Ascending aorta (tissue), 2 donors: ENCODE measurements around the gene OTX2. TPM values are rescaled to one million over a fixed set of nuclear protein-coding genes. Genes with fewer than 3 reads are reported as not detected.

ENCODE experiments used
- DNase-seq, 2 donors: peaks; one replicate each; pipeline ENCODE4 v3.0.0-alpha.2; 2019; ENCODE audit warnings: low spot score in 2 of 2
- H3K27ac ChIP-seq, 2 donors: fragments of 200-600 bp; sonication (generic); one replicate each; pipeline ENCODE4 v1.5.1; 2016 to 2017; ENCODE audit warnings: mild to moderate bottlenecking in 1 of 2
- H3K27me3 ChIP-seq: fragments of 200-600 bp; sonication (generic); one replicate; pipeline ENCODE4 v1.5.1; 2017
- H3K36me3 ChIP-seq, 2 donors: fragments of 200-600 bp; sonication (generic); one replicate each; pipeline ENCODE4 v1.5.1; 2016
- H3K4me1 ChIP-seq, 2 donors: fragments of 200-600 bp; sonication (generic); one replicate each; pipeline ENCODE4 v1.5.1; 2016 to 2017; ENCODE audit warnings: mild to moderate bottlenecking in 1 of 2
- H3K4me3 ChIP-seq, 2 donors: fragments of 200-600 bp; sonication (generic); one replicate each; pipeline ENCODE4 v1.5.1; 2016 to 2017; ENCODE audit warnings: mild to moderate bottlenecking in 1 of 2
- H3K9me3 ChIP-seq, 2 donors: fragments of 200-600 bp; sonication (generic); one replicate each; pipeline ENCODE4 v1.5.1; 2016
- CTCF ChIP-seq, 3 experiments: fragments of 200-600 bp in 2 of 3; fragments of 450-650 bp in 1 of 3; sonication (generic) in 2 of 3; IDR thresholded peaks; one replicate each; pipeline ENCODE4 v1.5.1; 2016 to 2019; ENCODE audit warnings: antibody characterized with exemption in 3 of 3, mild to moderate bottlenecking in 1 of 3, moderate library complexity in 1 of 3
- intact Hi-C: fragments of 100-400 bp; cut with DNase I; formaldehyde crosslinking; loops from one replicate; pipeline ENCODE4 v1.15.1; 2023
- total RNA-seq: library from RNA; depleted of rRNA; stranded (reverse); fragments of >200 nt; gene quantifications from one replicate; pipeline ENCODE4 v1.1.0, GENCODE V29; 2016

The OTX2 gene
- total RNA-seq, 1 donor from 2014 or later = not detected

DNA sequence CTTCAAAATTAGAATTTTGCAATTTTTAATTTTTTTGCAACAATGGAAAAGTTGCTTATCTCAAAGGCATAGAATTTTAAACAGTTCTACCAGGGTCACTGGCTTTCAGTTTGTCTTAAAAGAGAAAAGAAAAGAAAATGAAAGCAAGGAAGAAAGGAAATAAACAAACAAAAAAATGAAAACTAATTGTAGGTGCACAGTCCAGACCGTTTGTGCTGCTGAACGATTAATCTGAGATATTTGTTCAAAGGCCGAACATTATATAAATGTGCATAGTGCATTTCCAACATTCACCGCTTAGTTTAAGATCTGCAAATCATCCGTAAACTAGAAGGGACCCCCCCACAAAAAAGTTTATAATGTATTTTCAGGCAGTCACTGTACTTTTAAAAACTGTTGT lies 5.5 kb upstream of the OTX2 start:
- Histone ChIP-seq H3K27ac (no peak overlapping the region), H3K4me3 (no peak overlapping the region), H3K9me3 (no peaks in the 10 kb centered on the region), H3K27me3 (peaks cover 19% of the 10 kb centered on the region), H3K36me3 (no peaks in the 10 kb centered on the region), H3K4me1 (no peaks in the 10 kb centered on the region)
- no peak for TF ChIP-seq CTCF (IDR thresholded peaks at IDR 0.05)
- intact Hi-C loops = no loop called here
- DNase-seq = no peak

DNA sequence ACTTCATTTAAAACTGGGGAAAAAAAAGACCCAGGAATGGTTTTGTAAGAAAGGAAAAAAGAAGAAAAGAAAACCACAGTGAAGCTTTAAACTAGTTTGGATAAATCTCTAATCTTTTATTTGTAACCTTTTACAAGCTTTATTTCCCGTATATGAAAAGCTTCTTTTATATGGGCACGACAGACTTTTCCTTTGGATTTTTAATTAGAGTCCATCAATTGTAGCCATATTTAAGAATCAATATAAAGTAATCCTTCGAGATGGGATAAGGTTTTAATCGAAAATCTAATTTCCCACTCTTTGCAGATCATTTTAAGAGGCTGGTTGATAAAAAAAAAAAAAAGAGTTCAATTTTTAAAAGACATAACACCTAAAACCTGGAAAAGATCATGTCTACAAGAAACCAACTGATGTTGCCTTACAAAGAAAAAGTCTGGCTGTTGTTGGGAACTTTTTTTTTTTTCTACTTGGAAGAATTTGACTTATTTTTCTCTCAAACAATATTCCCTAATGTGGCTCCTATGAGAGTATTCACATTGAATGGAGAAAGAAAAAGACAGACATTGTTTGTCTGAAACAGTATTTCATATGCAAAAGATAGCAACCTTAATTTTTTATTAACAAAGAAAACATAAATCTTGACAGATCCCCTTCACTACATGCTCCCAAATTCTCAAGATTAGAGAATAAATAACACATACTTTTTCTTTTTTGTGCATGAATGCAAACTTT lies 4.9 kb upstream of the OTX2 start:
- Histone ChIP-seq H3K36me3 (no peaks in the 10 kb centered on the region), H3K4me3 (no peak overlapping the region), H3K4me1 (no peaks in the 10 kb centered on the region), H3K9me3 (no peaks in the 10 kb centered on the region), H3K27ac (no peak overlapping the region), H3K27me3 (peaks cover 15% of the 10 kb centered on the region)
- intact Hi-C loops = no loop called here
- TF ChIP-seq CTCF (IDR thresholded peaks at IDR 0.05) = no peak
- no peak for DNase-seq

DNA sequence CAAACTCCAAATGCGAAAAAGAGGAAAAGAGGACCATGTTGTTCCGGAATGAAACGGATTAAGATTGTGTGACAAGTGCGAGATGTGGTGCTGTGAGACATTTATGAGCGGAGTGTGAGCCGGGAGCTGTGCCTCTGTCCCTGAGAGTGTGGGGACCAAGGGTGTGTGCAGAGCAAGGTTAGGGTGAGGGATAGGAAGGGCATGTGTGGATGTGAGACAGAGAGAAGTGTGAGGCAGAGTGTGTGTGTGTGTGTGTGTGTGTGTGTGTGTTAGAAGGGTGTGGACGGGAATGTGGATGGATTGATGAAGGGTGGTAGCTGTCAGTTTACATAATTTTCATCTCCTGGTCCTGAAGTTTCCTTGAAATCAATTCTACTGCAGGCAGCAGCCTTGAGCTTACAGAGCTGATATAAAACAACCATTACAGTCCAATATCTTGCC lies 4.3 kb upstream of the OTX2 start:
- H3K27me3 ChIP-seq = peaks cover 18% of the 10 kb centered on the region
- no peak overlapping the region for H3K27ac ChIP-seq
- H3K4me3 ChIP-seq = no peak overlapping the region
- H3K36me3 ChIP-seq = no peaks in the 10 kb centered on the region
- no peaks in the 10 kb centered on the region for H3K9me3 ChIP-seq
- DNase-seq = no peak
- intact Hi-C loops = no loop called here
- H3K4me1 ChIP-seq = peaks cover 0 to under 1% of the 10 kb centered on the region in 2 donors
- TF ChIP-seq CTCF (IDR thresholded peaks at IDR 0.05) = no peak

DNA sequence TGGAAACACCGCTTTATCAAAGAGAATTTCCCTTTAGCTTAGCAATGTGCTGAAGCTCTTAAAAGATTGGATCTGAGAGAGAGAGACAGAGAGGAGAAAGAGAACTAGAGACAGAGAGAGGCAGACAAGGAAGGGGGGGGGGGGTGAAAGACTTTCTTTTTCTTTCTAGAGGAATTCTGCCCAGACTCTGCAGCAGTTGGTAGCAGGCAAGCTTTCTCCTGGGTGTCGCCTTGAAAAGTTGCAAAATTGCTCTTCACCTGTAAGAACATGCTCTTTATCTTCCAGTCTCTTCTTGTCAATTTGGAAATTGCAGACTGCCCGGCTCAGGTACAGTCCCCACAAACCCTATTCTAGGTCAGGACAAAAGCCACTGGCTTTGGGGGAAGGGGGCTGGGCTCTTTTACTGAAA lies 2.9 kb upstream of the OTX2 start:
- no peaks in the 10 kb centered on the region for H3K9me3 ChIP-seq
- H3K4me1 ChIP-seq = peaks cover 4 to 6% of the 10 kb centered on the region in 2 donors
- H3K27ac ChIP-seq = no peak overlapping the region
- H3K36me3 ChIP-seq = no peaks in the 10 kb centered on the region
- H3K27me3 ChIP-seq = peaks cover 27% of the 10 kb centered on the region
- no peak for TF ChIP-seq CTCF (IDR thresholded peaks at IDR 0.05)
- H3K4me3 ChIP-seq = no peak overlapping the region
- intact Hi-C loops = no loop called here
- DNase-seq = no peak

DNA sequence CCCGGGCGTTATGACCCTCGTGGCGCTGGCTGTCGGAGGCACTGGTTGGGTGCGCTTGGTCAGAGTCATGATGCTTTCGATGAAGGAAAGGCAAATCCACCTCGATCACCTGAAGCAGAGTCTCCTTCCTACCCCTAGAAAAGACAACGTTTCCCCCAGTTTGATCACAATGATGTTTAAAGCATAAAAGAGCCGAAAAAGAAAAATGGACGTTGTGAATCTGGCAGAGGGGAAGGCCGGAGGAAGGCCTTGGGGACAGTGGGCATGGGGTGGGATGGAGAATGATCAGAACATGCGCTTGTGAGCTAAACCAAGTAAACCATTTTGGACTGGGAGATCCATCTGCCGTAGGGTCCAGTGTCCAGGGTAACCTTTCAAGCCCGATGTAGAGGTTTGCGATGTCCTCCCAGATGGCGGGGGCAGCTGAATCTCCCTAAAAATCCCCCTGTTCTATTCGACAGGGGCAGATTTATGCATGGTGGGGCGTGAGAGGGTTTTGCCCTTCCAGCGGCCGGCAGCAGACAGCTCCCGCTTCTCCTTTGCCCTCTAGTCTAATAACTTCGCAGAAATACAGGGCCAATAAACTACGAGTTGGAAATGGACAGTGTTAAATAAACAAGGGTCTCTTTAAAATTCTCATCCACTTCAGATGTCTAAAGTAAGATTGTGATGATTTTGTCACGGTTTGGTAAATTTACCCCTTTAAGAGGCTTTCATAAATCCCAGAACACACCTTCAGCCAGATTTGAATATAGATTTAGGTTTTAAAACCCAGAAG lies 2.3 kb upstream of the OTX2 start:
- Histone ChIP-seq H3K27me3 (peaks cover 28% of the 10 kb centered on the region), H3K4me3 (no peak overlapping the region)
- intact Hi-C loops = no loop called here

More for the DNA sequence above, 2.3 kb upstream of the OTX2 start:
- Histone ChIP-seq H3K4me1 (peaks cover 4 to 6% of the 10 kb centered on the region in 2 donors), H3K36me3 (no peaks in the 10 kb centered on the region), H3K9me3 (no peaks in the 10 kb centered on the region), H3K27ac (no peak overlapping the region)
- TF ChIP-seq CTCF (IDR thresholded peaks at IDR 0.05) = no peak
- no peak for DNase-seq
